LoVo (cell line): ENCODE data around the gene COX8A.

Experiments used
- DNase-seq: peaks from one replicate; pipeline ENCODE4 v3.0.0-alpha.2; 2016; ENCODE audit warnings: low spot score

COX8A gene

DNA sequence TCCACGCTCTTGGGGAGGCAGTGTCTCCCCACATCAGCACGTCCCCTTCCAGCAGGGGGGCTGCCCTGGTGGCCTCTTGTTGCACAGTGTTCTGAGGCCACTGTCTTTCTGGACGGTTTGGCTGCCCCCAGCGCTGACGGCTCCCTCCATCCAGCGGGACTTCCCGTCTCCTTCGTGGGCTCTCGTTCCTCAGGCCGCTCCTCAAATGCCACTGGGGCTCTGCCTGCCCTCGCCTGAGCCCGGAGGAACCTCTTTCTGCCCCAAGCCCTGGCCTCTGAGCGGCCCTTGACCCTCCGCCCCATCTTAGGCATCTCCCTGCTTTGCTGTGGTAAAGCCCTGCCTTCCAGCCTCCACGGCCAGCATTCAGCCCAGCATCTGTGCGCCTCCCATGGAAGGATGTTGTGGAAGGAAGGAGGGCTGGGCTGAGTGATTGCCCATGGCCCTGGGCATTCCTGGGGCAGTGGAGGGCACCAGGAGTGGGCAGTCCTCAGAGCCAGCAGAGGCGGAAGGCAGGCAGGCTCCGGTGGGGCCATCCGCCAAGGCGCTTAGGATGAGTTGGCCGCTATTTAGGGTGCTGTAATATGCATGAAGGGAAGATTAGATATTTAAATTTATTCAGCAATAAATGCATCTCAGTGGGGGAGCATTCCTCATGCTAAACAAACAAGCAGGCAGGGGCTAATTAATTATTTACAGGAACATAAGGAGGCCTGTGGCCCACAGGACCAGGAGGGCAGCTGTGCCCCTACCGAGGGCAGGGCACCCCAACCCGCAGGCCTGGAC lies 29.6 kb downstream of the COX8A start:
- DNase-seq, result no peak

DNA sequence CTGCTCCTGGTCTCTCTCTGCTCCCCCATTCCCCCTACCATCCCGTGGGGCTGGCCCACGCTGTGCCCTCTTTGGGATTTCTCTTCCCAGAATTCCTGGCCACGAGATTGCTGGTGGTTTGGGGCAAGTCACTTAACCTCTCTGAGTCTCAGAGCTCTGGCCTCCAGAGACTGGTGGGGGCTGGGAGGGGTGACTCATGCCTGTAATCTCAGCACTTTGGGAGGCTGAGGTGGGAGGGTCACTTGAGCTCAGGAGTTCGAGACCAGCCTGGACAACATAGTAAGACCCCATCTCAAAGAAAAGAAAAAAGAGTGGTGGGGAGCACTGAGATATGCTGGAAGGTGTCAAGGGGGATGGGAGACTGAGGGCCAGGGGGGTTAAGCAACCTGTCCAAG lies 30.2 kb downstream of the COX8A start:
- no peak for DNase-seq

DNA sequence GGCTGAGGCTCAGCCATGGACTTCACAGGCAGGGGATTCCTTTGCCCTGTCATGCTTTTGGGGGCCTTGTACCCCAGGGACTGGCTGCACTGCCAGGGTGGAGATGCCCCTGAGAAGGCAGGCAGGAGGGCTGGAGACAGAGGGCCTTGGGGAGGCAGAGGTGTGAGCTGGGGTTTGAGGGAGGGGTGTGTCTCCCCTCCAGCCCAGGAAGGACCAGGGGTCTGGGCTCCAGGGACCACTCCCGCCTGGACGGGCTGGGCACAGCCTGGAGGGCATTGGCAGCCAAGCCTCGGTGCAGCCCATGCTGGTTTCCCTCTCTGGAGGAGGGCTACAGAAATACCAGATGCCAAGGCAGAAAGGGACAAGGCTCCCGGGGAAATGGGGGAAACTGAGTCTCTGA lies 31.3 kb downstream of the COX8A start:
- DNase-seq, result no peak

DNA sequence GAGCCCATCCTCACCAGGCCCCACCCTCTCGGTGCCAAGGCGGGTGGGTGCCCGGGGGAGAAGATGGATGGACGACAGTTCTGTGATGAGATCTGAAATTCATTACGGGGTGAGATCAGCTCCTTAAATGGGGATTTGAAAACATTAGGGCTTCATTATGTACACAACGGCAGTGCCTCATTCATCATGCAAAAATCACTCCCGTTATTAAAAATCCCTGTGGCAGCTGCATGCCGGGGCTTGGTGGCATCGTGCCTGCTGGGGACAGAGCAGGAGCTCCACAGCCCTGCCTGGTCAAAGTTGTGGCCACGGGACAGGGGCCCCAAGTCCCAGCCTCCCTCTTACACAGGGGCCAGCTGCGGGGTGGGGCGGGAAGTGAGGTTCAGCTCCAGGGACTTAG lies 32.0 kb downstream of the COX8A start:
- DNase-seq, result no peak

DNA sequence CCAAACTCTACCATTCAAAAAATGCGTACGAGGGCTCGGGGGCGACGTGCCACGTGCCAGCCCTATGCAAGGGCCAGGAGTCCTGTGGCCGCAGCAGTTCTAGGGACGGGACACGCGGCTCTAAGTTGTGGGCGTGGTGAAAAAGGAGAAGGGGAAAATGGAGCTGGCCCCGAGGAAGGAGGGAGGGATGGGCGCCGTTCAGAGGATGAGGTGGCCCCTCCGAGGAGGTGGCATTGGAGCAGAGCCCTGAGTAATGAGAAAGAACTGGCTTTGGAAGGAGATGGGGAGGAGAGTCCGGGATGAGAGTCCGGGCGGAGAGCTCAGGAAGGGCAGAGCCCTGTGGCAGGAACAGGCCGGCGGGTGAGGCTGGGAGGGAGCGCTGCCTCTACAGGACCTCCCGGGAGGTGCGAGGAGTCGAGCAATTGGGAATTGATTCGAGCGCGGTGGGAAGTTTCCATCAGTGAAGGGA lies 32.8 kb downstream of the COX8A start:
- DNase-seq, result no peak

DNA sequence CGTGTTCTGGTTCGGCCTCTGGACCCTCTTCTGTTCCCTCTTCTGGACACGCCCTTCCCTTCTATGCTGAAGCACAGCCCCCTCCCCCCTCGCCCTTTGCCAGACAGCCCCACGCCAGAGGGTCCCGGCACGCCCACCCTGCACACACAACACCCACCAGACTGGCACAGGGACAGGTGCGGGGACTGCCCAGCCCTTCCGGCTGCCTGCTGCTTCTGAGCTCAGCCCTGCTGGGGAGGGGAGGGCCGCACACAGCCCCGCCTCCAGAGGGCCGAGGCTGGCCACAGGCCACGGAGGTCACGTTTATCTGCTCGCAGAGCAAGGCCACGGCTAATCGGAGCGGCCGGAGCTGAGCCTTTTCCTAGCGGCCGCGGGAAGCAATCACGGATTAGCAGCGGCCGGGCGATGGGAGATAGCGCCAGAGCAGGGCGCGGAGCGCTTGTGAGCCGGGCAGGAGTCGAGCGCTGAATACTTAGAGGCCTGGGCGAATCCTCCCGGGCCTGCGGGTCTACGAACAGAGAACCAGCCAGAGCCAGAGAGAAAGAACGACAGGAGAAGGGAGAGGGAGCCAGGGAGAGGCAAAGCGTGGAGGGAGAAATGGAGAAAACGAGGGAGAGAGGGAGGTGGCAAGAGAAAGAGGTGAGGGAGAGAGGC lies 33.3 kb downstream of the COX8A start:
- no peak for DNase-seq

DNA sequence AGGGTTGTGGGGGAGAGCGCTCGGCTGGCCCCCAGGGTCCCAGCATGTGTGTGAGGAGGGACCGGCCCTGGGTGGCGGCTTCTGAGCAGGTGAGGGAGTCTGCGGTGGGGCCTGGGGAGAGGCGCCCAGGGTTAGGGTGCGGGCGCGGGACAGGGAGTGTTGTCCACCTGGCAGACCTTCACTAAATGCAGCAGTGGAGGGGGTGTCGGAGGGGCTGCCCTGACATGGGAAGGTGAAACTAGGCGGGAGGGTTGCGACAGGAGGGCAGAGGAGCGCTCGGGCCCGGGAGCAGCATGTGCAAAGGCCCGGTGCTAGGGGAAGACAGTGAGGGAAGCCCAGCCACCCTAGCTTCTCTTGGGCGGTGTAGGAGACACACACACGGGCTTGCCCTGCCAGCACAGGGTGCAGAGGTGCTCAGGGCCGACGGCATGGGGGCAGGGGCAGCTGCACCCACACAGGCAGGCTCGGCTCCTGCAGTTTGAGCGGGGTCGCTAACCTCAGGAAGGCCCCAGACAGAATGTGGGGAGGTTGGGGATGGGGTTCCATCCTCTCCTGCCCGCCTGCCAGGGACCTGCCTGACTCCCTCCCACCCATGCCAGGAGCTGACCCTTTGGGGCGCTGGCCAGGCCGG lies 34.0 kb downstream of the COX8A start:
- no peak for DNase-seq

DNA sequence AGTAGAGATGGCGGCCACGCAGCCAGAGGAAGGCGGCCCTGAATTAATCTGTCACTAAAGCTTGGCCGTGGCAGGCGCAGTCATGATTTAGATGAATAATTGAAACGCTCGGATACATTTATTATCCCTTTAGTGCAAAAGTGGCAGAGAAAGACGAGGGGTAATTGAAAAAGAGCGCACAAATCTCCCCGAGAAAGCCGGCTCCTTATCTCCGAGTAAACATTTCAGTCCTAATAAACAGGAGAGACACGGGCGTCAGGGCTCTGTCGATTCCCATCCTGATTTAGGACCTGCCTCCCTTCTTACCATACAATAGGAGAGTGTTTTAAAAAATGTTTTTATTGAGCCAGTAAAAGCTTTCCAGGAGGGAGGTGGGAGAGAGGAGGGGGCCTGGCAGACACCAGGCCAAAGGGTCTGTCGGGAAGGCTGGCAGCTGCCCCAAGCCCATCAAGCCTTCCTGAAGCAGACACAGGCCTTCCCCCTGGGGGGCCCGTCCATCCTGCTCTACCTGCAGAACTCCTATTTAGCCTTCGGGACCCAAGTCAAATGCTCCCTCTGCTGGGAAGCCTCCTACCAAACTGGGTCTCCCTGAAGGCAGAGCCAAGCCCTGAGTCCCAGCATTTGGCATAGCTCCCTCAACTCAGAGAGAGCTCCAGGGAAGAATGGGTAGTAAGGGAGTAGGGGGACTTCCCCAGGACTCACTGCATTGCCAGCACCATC lies 34.7 kb downstream of the COX8A start:
- no peak for DNase-seq

DNA sequence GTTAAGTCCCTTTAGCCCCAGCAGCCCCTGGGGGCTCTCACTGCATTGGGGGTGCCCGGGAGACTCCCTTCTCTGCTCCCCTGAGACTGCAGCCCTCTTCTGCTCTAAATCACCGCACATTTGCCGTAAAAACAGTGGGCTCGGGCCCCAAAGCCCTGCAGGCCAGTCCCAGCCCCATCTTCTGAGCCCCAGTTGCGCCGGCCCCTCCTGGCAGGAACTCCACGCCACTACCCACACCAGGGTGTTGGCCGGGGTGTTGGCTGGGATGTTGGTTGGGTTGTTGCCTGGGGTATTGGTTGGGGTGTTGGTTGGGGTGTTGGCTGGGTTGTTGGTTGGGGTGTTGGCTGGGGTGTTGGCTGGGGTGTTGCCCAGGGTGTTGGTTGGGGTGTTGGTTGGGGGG lies 35.3 kb downstream of the COX8A start:
- no peak for DNase-seq

DNA sequence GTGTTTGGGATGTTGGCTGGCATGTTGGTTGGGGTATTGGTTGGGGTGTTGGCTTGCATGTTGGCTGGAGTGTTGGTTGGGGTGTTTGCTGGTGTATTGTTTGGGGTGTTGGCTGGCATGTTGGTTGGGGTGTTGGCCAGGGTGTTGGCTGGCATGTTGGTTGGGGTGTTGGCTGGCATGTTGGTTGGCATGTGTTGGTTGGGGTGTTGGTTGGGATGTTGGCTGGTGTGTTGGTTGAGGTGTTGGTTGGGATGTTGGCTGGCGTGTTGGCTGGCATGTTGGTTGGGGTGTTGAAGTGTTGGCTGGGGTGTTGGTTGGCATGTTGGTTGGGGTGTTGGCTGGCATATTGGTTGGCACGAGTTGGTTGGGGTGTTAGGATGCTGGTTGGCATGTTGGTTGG lies 36.4 kb downstream of the COX8A start:
- DNase-seq, result no peak

DNA sequence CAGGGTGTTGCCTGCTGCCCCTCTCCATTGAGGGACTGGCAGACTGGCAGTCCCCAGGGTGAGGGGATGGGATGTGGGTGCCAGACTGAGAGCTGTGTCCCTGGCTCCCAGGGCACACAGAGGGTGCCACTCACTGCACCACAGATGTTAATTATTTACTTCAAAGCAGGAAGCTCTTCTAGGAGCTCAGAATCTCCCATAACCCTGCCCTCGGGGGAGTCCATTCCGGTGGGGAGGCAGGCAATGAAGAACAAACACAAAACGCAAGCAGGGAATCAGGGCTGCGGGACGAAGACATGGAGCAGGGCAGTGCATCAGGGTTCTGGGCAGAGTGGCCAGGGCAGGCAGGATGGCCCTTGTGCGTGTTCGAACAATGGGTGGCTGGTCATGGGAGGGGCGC lies 37.0 kb downstream of the COX8A start:
- no peak for DNase-seq

DNA sequence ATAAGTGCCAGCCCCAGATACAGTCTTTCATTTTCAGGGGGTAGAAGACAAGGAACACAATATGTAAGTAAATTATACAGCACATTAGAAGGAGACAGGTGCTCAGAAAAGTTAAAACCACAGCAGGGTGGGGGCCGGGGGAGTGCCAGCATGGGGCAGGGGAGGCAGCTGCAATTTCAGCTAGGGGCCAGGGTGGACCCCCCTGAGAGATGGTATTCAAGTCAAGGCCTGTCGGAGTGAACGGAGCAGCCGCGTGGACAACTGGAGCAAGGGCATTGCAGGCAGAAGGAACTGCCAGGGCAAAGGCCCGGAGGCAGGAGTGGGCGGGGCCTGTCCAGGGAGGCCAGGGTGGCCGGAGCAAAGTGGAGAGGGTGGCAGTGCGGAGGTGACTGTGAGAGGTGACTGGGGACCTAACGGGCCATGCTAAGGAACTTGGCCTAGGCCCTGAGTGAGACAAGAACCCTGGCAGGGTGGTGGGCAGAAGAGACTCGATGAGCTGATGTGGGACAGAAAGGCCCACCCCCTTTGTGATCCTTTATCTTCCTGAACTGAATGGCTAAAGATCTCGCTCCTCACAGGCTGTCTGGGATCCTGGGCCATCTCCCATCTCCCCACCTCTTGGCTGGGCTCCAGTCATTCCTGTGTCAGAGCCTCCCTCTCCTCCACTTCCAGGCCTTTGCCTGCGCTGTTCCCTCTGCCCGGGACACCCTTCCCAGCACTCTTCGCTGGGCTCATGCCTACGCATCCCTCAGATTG lies 38.9 kb downstream of the COX8A start:
- DNase-seq, result no peak

DNA sequence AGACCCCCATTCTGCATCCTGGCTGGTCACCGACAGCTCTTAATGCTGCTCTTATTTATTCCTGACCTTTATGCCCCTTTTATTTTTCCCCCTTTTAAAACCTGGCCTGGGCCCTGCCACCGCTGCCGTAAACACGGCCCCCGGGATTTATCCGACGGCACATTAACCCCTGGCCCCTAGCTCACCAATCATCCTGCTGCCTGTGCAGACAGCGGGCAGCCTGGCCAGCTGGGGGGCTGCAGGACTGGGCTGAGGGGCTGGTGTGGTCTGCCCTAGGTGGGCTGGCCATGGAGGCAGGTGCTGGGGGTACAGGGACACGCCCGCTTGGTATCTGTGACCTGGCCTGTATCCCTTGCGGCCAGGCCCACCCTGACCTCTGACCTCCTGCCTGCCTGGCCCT lies 39.9 kb downstream of the COX8A start:
- DNase-seq, result no peak

DNA sequence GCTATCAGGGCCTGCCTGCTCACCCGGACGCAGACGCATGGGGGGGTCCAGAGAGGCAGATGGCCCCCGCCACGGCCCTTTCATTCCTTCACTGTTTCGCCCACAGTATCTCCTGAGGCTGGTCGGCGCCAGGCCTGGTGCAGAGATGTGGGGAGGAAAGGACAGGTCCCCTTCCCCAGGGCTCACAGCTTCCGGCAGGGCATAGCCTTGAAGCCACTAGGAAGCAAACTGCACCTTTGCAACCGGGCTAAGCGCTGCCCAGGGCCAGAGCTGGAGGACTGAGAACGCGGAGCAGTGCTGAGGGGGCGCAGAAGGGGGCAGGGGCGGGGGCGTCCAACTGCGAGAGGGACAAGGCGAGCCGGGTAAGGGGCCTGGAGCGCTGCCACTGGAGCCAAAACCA lies 41.1 kb downstream of the COX8A start:
- no peak for DNase-seq

DNA sequence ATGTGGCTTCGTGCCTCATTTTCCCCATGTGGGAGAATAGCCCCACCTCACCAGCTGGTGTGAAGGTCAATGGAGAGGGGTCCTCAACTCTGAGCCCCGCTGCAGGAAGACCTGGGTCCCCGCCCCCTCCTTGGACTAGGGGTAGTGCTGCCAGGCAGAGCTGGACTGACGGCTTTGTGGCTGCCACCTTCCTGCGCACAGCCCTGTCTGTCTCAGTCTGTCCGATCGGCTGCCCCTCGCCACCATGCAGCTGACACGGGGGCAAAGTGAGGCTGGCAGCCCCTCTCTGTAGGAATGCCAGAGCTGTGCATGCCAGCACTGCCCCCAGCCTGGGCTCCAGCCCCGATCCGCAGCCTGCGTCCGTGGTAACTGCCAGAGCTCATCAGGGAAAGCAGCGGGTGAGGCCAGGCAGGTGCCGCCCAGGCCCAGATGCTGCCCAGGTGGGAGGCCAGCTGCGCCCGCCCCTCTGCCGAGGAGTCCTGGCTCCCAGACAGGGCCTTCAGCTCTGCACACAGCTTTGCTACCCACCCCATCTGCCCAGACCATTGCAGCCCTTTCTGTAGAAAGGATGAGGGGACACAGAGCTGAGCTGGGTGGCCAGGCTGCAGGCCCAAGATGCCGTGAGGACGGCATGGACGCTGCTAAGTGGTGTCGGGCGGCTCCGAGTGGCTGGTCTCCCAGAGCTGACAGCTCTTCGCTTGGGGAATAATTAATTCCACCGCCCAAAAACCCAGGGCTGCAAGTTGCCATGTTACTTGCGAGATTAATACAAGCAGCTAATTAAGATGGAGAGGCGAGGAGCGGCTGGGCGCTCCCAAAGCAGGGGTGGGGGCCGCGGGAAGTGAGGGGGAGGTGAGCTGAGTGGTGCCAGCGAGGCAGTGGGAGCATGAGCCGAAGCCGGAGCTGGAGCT lies 41.8 kb downstream of the COX8A start:
- DNase-seq, result no peak

DNA sequence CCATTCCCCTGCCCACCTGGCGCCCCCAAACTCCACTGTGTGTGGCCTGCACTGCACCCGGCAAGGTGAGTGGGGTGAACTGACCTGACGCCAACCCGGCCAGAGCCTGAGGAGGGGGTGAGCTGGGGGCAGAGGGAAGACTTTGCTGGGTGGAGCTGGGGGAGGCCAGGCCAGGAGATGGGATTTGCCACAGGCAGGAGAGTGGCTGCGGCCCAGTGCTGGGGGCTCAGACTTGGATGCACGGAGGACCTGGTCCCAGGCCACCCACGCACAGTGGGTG lies 43.5 kb downstream of the COX8A start:
- no peak for DNase-seq

DNA sequence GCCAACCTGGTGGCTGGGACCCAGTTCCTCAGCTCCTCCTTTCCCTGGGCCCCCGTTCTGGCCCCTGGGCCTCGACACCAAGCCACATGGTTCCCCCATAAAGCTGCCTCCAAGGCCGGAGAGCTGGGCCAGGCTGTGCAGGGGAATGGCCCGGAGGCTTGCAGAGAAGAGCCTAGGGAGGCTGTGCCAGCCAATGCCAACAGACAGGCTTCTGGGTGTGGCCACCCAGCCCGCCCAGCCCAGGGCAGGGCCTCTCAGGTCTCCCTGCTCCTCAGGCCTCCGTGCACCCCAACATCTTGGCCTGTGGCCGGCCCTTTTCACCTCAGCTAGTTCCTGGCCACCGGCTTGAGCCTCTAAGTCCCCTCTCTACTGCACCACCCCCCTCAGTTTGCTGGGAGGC lies 43.9 kb downstream of the COX8A start:
- no peak for DNase-seq

DNA sequence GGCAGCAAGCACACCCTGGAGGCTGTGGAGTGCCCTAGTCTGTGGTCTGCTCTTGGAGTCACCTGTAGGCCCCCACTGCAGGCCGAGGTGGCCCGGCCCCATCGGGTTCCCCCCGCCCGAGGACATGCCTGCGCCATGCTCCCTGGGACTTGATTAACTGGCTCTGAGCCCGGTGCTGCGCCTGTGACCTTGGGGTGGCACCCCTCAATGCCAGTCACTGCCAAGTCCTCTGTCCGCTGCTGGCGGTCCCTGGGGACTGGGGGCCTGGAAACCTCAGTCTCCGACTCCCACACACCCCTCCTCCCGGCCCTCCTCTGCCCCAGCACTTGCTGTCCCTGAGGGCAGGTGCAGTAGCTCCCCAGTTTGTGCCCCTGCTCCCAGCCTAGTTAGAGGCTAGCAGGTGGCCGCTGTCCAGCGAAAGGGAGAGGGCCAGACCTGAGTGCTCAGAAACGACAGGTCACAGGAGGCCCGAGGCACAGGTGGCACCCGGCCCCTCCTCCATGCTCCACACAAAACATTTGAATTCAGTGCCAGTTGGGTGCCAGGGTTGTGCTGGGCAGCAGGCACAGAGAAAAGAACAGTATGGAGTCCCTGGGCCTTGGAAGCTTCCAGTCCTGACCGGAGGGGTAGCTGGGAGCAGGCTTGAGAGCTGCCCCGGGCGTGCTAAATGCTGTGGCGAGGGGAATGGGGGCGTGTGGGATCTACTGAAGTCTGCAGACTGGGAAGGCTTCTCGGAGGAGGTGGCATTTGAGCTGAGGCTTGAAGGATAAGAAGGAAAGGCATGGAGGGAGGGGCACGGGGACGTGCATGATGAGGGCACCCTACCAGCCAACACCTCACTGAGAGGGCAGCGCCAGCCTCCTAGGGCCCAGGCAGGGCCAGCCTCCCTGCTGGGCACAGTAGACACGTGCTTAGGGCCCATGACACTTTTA lies 45.0 kb downstream of the COX8A start:
- DNase-seq, result no peak

DNA sequence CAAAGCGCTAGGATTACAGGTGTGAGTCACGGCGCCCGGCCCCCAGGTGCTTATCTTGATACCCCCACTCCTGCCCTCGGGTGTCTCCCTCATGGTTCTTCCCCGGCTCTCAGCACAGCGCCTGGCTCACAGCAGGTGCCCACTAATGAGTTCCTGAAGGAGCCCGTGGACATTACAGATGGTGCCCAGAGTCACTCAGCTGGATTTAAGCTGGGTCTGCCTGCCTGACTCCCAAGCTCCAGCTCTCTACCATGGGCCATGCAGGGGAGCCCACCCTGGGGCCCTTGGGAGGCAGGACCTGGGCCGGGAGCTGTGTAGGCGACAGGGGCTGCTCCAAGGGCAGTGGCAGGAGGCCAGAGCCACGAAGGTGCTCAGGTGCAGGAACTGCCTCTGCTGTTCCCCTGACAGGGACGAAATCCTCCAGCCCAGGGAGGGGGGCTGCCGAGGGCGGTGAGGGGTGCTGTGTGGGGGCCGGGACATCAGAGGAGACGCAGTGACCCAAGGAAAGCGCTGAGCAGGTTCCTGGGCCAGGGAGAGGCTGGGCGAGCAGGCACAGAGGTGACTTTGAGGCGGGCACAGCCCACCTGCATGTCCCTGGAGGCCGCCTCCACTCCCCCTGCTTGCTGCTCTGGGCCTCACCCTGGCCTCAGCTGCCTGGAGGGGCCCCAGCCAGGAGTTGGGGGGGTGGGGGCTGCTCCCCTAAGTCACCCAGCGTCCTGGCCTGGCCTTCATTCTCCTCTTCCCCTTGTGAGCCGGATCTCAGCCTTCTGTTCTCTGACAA lies 46.7 kb downstream of the COX8A start:
- DNase-seq, result no peak
